ENCODE data around the gene C12orf76. TPM values are rescaled to one million over a fixed set of nuclear protein-coding genes. Genes with fewer than 3 reads are reported as not detected.

C12orf76 gene
- total RNA-seq, 4 donors from 2014 or later = 9.3 to 11.0 (median 10.1) TPM; not detected in 1

GRCh38 chr12:109991586-109991985, 56.7 kb downstream of the C12orf76 start:
- DNase-seq = no peak
- Histone ChIP-seq H3K4me1 (peaks cover 8 to 28% (median 21%) of the 10 kb centered on the region in 4 donors), H3K36me3 (peaks cover 0 to 38% (median 19%) of the 10 kb centered on the region in 4 donors), H3K27me3 (no peaks in the 10 kb centered on the region), H3K9me3 (no peaks in the 10 kb centered on the region), H3K4me3 (no peak overlapping the region), H3K27ac (no peak overlapping the region)
- intact Hi-C loops (cut with DNase I; ENCODE audit: low total_unique reads) (no loop called here), in situ Hi-C loops (cut with MboI; ENCODE audit: low pct_ligation_motif_present in 1 of 4, low pct_unique_long_range_greater_than_20kb in 1 of 4, low sequenced_read_pairs in 3 of 4) (no loop called here)
- TF ChIP-seq POLR2A (IDR thresholded peaks at IDR 0.05) = no peak
- no peak for TF ChIP-seq POLR2AphosphoS5 (IDR thresholded peaks at IDR 0.05)
- no peak for TF ChIP-seq EP300 (IDR thresholded peaks at IDR 0.05; ENCODE audit: low read depth)
- TF ChIP-seq CTCF (IDR thresholded peaks at IDR 0.05) = no peak
- 88 to 91% methylated on average over 4 to 5 of the region's 5 CpGs for WGBS, 2 donors (ENCODE audit: low coverage in 1 of 2)

Small RNAs within 50 kb of the gene (small RNA-seq; reads per million reads assigned to genes)
- gene AC007546.2 = 0 reads per million in 4 donors

Other genes with a start within 250 kb of the C12orf76 start
- gene TRPV4, start 215.1 kb downstream of the C12orf76 start, total RNA-seq = under 1 TPM in 1 of 4 donors, not detected in 3; 0.27 TPM
- 100 to 1,000 TPM in 3 of 4 donors, 10 to 100 TPM in 1; 35.6 to 287 (median 167) TPM for gene GLTP, start 168.0 kb downstream of the C12orf76 start, total RNA-seq
- gene TCHP, start 148.2 kb downstream of the C12orf76 start, total RNA-seq = 10 to 100 TPM; 27.5 to 54.7 (median 30.7) TPM
- 10 to 100 TPM; 25.3 to 64.0 (median 44.0) TPM for gene GIT2, start 52.2 kb downstream of the C12orf76 start, total RNA-seq
- 100 to 1,000 TPM in 3 of 4 donors, 10 to 100 TPM in 1; 96.1 to 189 (median 115) TPM for gene ANKRD13A, start 49.1 kb downstream of the C12orf76 start, total RNA-seq
- gene IFT81, start 75.8 kb upstream of the C12orf76 start, total RNA-seq = 10 to 100 TPM in 1 of 4 donors, 1 to 10 TPM in 3; 2.6 to 14.8 (median 6.4) TPM
- 100 to 1,000 TPM; 128 to 185 (median 178) TPM for gene ATP2A2, start 232.7 kb upstream of the C12orf76 start, total RNA-seq